K562 (cell line): ENCODE data around the gene ZNF12.

ENCODE experiments used
- ARHGAP35 ChIP-seq: fragments of 450-650 bp; IDR thresholded peaks from 2 replicates; pipeline ENCODE4 v1.6.1; 2018; ENCODE audit not compliant: partially characterized antibody
- CBFB ChIP-seq: sonication (generic); formaldehyde crosslinking; IDR thresholded peaks from 2 replicates; pipeline ENCODE4 v1.4.0; 2020; ENCODE audit warnings: mild to moderate bottlenecking, missing genetic modification reagents
- CTCF ChIP-seq, 3 experiments: IDR thresholded peaks in 2 of 3; conservative IDR thresholded peaks in 1 of 3; 2 replicates each; pipeline ENCODE4 v1.5.1; 2011 to 2012; ENCODE audit warnings: low read length in 3 of 3, mild to moderate bottlenecking in 3 of 3, control low read depth in 2 of 3, improper control_type of control experiment in 1 of 3, inconsistent platforms in 1 of 3, low read depth in 1 of 3, mixed read lengths in 1 of 3, moderate library complexity in 1 of 3; ENCODE audit not compliant: insufficient read depth in 2 of 3
- FOXP4 ChIP-seq: sonication (generic); formaldehyde crosslinking; IDR thresholded peaks from 2 replicates; pipeline ENCODE4 v1.8.0; 2022; ENCODE audit warnings: mild to moderate bottlenecking, missing genetic modification reagents, borderline replicate concordance
- GTF2F1 ChIP-seq: IDR thresholded peaks from 2 replicates; pipeline ENCODE4 v1.6.1; 2011; ENCODE audit warnings: low read depth, low read length, improper control_type of control experiment
- HDAC2 ChIP-seq: fragments of 450-650 bp; IDR thresholded peaks from 2 replicates; pipeline ENCODE4 v1.6.1; 2016; ENCODE audit warnings: mild to moderate bottlenecking
- NFXL1 ChIP-seq: fragments of 450-650 bp; formaldehyde crosslinking; IDR thresholded peaks from 2 replicates; pipeline ENCODE4 v1.4.0; 2021; ENCODE audit warnings: mild to moderate bottlenecking
- PHTF2 ChIP-seq: fragments of 250-450 bp; sonication (Bioruptor Pico); IDR thresholded peaks from 2 replicates; pipeline ENCODE4 v1.5.0; 2021; ENCODE audit warnings: mild to moderate bottlenecking
- RBFOX2 ChIP-seq: fragments of 200-400 bp; formaldehyde crosslinking; IDR thresholded peaks from 2 replicates; pipeline ENCODE4 v1.6.1; 2017; ENCODE audit warnings: low read depth, mild to moderate bottlenecking, low read length, moderate library complexity
- SRF ChIP-seq, 2 experiments: fragments of 250-450, 450-650 bp in 1 of 2; sonication (Bioruptor Pico) in 1 of 2; sonication (generic) in 1 of 2; formaldehyde crosslinking; IDR thresholded peaks; 2 replicates each; pipeline versions ENCODE4 v1.5.0 to v1.5.1; 2020 to 2022; ENCODE audit warnings: mild to moderate bottlenecking in 1 of 2, missing genetic modification reagents in 1 of 2
- THRAP3 ChIP-seq: fragments of 450-650 bp; IDR thresholded peaks from 2 replicates; pipeline ENCODE4 v1.6.1; 2016; ENCODE audit warnings: mild to moderate bottlenecking, inconsistent platforms, borderline replicate concordance
- ZBTB17 ChIP-seq: fragments of 450-650 bp; formaldehyde crosslinking; IDR thresholded peaks from 2 replicates; pipeline ENCODE4 v1.4.0; 2020; ENCODE audit warnings: mild to moderate bottlenecking
- ZNF449 ChIP-seq: fragments of 250-450 bp; sonication (Bioruptor Pico); IDR thresholded peaks from 2 replicates; pipeline ENCODE4 v1.8.0; 2022; ENCODE audit warnings: moderate library complexity, mild to moderate bottlenecking, inconsistent platforms

- TF ChIP-seq CTCF (IDR thresholded peaks at IDR 0.05 in 2 of 3, conservative IDR thresholded peaks at IDR 0.05 in 1 of 3; ENCODE audit: insufficient read depth in 2 of 3, low read depth in 1 of 3, low read length in 3 of 3) (no peak), GTF2F1 (no peak), THRAP3 (no peak), ZNF449 (CRISPR knock-in tag) (no peak), NFXL1 (CRISPR knock-in tag) (no peak), HDAC2 (no peak), PHTF2 (CRISPR knock-in tag) (no peak), SRF (CRISPR knock-in tag; IDR thresholded peaks at IDR 0.05) (no peak), FOXP4 (no peak), ARHGAP35 (no peak), CBFB (no peak), ZBTB17 (CRISPR knock-in tag) (no peak), RBFOX2 (peak; percentile 43; the same call in 1 of the 2 replicates)
Measured at GRCh38 chr7:6642861-6643640, 63.7 kb downstream of the ZNF12 start.
